SIG-M5 treated with dmso at 0.1 percent for 504 hours (cell line): ENCODE data around the gene NPIPB2.
"Not testable (repeated sequence)": the region's sequence is repeated elsewhere in the genome, so short reads cannot be mapped to it uniquely, and the experiment has no call there.

Experiments used
- DNase-seq: peaks from one replicate; lab custom pipeline; 2025; ENCODE audit not compliant: unreplicated experiment; lab: John Stamatoyannopoulos, UW

NPIPB2 gene

GRCh38 chr16:11962457-11962856, 20.6 kb upstream of the NPIPB2 start:
- not testable (repeated sequence) for DNase-seq

GRCh38 chr16:11957591-11958395, 15.9 kb upstream of the NPIPB2 start:
- no peak for DNase-seq

DNA sequence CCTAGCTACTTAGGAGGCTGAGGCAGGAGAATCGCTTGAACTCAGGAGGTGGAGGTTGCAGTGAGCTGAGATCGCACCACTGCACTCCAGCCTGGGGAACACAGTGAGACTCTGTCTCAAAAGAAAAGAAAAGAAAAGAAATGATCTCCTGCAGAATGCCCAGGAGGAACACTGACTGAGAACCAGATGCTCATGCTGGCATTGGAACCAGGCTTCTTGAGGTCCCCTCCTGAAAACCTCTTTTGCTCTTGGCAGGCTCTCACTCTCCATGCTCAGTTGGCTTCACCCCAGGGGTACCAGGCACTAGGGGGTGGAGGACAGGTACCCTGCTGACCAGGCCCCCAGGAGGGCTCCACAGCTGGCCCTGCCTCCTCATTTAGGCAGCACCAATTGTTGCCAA, 14.7 kb upstream of the NPIPB2 start:
- DNase-seq = no peak

- no peak for DNase-seq
These were observed 13.9 kb upstream of the NPIPB2 start for GRCh38 chr16:11955713-11956123.

- DNase-seq = not testable (repeated sequence)
These were observed 11.7 kb upstream of the NPIPB2 start for GRCh38 chr16:11953576-11953975.

- no peak for DNase-seq
These were observed 8.5 kb upstream of the NPIPB2 start for GRCh38 chr16:11950388-11950787.

DNA sequence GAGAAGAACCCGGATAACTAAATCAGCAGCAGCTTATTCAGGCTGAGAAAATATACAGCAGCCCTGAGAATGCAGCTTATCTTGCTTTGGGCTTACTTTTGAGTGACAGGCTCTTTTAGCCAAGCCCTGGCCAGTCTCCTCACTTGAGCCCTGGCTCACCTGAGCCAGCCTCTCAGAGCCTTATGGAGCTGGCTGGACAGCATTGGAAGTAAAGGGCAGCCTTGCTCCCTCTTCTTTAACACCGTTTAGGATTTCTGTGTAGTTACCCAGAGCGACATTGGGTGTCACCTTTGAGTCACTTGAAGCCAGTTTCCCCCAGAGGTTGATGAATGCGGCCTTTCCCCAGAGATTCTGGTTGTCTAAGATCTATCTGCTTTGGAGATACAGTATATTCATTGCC, 7.7 kb upstream of the NPIPB2 start:
- DNase-seq = peak; percentile 61

DNA sequence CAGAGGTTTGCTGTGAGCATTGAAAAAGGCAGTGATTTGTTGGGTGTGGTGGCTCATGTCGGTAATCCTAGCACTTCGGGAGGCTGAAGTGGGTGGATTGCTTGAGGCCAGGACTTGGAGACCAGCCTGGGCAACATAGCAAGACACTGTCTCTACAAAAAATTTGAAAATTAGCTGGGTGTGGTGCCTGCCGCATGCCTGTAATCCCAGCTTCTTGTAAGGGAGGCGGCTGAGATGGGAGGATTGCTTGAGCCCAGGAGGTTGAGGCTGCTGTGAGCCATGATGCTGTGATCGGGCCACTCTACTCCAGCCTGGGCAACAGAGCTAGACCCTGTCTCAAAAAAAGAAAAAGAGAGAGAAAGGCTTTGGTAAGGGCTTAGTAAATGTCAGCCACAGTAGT, 7.0 kb upstream of the NPIPB2 start:
- no peak for DNase-seq

DNA sequence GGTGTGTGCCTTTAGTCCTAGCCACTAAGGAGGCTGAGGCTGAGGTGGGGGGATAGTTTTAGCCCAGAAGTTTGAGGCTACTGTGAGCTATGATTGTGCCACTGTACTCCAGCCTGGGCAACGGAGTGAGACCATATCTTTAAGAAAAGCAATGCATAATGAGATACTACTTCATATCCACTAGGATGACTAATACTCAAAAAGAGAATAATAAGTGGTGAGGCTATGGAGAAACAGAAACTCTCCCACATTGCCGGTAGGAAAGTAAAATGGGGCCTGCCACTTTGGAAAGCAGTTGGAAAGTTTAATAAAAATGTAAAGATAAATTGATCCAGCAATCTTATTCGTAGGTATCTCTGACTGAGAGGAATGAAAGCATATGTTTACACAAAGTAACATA, 4.6 kb upstream of the NPIPB2 start:
- no peak for DNase-seq

GRCh38 chr16:11927350-11927749, 14.5 kb downstream of the NPIPB2 start:
- not testable (repeated sequence) for DNase-seq

DNA sequence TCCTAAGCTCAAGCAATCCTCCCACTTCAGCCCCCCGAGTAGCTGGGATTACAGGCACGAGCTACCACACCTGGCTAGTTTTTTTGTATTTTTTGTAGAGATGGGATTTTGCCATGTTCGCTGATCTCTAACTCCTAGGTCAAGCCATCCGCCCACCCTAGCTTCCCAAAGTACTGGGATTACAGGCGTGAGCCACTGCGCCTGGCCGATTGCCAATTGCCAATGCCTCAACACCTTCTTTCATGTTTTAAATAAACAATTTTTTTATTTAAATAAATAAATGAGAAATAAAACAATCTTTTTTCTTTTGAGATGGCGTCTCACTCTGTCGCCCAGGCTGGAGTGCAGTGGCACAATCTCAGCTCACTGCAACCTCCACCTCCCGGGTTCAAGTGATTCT, 17.8 kb downstream of the NPIPB2 start:
- DNase-seq = not testable (repeated sequence)

GRCh38 chr16:11916524-11917285, 25.1 kb downstream of the NPIPB2 start:
- peak; percentile 69 for DNase-seq

DNA sequence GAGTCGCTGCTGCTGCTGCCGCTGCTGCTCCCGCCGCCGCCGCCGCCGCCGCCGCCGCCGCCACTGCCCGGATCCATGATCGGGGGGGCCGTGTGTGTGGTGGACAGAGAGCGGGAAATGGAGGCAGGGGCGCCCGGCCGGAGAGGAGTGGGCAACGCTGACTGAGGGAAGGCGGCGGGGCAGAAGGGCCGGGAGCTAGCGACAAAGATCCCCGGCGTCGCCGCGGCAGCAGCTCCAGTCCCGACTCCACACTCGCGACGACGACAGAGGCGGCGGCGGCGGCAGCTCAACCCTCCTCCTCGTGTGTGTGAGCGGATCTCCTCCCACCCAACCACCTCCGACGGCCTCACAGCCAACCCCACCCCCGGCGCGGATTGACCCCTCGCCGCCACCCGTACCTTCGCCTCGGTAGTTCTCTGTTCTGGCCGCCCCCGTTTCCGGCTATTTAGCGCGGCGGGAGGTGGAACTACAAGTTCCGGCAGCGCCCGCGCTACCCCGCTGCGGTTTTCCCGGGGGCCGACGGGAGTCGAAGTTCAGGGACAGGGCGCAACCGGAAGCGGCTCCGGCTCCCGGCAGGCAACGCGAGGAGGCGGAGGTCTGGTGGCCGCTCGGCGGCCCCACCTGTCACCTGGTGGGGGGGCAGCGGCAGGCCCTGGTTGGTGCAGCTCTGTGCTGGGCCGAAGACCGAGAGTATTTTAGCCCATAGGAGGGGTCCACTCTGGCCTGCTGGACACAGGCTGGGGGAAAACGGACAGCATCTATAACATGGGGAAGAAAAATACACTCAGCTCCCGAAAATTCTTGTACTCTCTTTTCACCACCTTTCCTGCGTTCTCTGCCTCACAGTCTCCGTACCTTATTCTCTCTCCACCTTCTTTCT, 26.0 kb downstream of the NPIPB2 start, which contains the start of gene GSPT1:
TSS of gene GSPT1 (minus strand) at position 313 of the 880 bp plus-strand sequence. CDS start at position 77, 236 bp downstream.
- peak; percentile 97 for DNase-seq

DNA sequence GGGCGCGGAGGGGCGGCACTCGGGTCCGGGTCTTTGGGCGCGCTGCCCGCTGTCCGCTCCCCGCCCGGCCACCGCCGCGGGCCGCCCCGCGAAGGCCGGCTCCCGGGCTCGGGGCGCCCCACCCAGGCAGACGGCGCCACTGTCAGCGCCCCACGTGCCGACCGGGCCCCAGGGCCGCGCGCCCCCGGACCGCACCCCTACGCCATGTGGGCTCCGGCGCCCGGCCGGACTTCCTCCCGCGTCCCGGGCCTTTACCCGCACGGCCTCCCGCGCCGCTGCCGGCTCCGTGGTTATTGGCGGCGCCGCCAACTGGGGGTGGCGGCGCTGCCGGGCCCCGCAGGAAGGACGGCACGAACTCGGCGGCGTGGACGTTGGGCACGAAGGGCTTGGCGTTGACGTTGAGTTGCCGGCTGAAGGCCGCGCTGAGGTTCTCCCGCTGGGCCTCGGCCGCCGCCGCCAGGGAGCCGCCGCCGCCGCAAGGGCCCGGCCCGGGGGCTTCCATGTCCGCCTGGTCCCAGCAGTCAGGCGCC, 26.7 kb downstream of the NPIPB2 start:
- no peak for DNase-seq

- peak; percentile 11 for DNase-seq
These were observed 27.4 kb downstream of the NPIPB2 start for GRCh38 chr16:11914210-11915113.

DNA sequence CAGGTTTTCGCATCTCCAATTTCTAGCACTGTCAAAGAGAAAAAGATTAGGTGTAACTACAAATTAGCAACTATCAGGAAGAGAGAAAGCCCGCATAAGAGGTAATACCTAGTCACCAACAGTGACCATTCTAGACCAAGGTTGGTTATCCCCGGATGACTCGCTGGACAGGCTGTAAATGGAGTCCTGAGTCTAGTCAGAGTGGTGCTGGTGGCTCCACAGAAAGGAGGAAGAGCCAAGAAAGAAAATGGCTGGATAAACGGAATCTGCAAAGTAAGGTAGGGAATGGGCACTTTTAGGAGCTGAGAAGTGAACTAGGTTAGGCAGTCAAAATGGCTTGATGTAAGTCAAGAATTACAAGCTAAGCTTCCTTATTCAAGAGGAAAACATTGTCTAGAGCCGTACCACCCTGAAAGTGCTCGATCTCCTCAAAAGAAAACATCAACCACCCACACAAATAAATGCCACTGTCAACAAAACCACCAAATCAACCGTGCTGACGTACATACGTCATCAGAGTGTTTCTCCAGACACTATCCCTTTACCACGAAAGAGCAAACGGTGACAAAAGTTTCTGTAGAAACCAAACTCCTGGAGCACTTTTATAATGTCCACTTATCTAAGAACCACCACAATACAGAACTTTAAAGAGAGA, 28.3 kb downstream of the NPIPB2 start:
- DNase-seq = no peak

DNA sequence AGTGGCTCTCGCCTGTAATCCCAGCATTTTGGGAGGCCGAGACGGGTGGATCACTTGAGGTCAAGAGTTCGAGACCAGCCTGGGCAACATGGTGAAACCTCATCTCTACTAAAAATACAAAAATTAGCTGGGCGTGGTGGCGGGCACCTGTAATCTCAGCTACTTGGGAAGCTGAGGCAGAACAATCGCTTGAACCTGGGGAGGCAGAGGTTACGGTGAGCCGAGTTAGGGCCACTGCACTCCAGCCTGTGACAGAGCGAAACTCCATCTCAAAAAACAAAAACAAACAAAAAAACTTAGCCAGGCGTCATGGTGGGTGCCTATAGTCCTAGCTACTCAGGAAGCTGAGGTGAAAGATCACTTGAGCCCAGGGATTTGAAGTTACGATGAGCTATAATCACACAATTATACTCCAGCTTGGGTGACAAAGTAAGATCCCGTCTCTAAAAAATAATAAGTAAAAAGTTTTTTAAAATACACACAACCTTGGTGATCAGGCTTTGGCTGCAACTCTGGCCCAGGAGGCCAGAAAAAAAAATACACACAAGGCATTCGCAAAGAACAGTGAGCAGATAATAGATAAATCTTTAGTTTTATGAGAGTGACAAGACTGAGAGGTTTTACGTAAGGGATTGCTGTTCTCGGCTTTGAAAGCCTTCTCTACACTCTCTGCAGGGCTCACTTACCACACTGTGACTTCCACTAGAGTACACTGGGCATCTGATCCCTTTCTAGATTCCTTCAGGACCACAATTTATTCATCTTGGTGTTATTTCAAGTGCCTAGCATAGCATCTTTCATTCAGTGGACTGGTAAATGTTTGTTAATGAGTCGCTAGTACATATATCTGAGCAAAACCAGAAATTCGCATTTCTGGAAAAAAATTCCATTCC, 31.9 kb downstream of the NPIPB2 start:
- no peak for DNase-seq
